ENCODE results near the gene KCNK2.

GRCh38 chr1:215251428-215251827 lies 168.9 kb downstream of the KCNK2 start:
- TF ChIP-seq IRF1 (CRISPR knock-in tag; IDR thresholded peaks at IDR 0.05): no peak
- TF ChIP-seq, protein P1, sequence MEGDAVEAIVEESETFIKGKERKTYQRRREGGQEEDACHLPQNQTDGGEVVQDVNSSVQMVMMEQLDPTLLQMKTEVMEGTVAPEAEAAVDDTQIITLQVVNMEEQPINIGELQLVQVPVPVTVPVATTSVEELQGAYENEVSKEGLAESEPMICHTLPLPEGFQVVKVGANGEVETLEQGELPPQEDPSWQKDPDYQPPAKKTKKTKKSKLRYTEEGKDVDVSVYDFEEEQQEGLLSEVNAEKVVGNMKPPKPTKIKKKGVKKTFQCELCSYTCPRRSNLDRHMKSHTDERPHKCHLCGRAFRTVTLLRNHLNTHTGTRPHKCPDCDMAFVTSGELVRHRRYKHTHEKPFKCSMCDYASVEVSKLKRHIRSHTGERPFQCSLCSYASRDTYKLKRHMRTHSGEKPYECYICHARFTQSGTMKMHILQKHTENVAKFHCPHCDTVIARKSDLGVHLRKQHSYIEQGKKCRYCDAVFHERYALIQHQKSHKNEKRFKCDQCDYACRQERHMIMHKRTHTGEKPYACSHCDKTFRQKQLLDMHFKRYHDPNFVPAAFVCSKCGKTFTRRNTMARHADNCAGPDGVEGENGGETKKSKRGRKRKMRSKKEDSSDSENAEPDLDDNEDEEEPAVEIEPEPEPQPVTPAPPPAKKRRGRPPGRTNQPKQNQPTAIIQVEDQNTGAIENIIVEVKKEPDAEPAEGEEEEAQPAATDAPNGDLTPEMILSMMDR (IDR thresholded peaks at IDR 0.05): no peak
- no peak for TF ChIP-seq MXD4 (CRISPR knock-in tag; IDR thresholded peaks at IDR 0.05; ENCODE audit: borderline replicate concordance)
- no peak for TF ChIP-seq MAX (CRISPR knock-in tag; IDR thresholded peaks at IDR 0.05)
- no peak for TF ChIP-seq NFYB (CRISPR knock-in tag; conservative IDR thresholded peaks at IDR 0.05; ENCODE audit: low read depth)
- TF ChIP-seq ETV6 (CRISPR knock-in tag; IDR thresholded peaks at IDR 0.05): no peak
- TF ChIP-seq, protein P2, sequence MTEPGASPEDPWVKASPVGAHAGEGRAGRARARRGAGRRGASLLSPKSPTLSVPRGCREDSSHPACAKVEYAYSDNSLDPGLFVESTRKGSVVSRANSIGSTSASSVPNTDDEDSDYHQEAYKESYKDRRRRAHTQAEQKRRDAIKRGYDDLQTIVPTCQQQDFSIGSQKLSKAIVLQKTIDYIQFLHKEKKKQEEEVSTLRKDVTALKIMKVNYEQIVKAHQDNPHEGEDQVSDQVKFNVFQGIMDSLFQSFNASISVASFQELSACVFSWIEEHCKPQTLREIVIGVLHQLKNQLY (CRISPR knock-in tag; IDR thresholded peaks at IDR 0.05): no peak
- TF ChIP-seq, protein P3, sequence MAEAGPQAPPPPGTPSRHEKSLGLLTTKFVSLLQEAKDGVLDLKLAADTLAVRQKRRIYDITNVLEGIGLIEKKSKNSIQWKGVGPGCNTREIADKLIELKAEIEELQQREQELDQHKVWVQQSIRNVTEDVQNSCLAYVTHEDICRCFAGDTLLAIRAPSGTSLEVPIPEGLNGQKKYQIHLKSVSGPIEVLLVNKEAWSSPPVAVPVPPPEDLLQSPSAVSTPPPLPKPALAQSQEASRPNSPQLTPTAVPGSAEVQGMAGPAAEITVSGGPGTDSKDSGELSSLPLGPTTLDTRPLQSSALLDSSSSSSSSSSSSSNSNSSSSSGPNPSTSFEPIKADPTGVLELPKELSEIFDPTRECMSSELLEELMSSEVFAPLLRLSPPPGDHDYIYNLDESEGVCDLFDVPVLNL (CRISPR knock-in tag; IDR thresholded peaks at IDR 0.05; ENCODE audit: borderline replicate concordance, low read depth): no peak
- TF ChIP-seq CREB1 (CRISPR knock-in tag; IDR thresholded peaks at IDR 0.05): no peak
- no peak for TF ChIP-seq JUN (CRISPR knock-in tag; IDR thresholded peaks at IDR 0.05)
- TF ChIP-seq TCF7 (CRISPR knock-in tag; IDR thresholded peaks at IDR 0.05; ENCODE audit: low read depth): no peak
